Measurements from ENCODE around the gene TNPO3.
"Not testable (repeated sequence)": the region's sequence is repeated elsewhere in the genome, so short reads cannot be mapped to it uniquely, and the experiment has no call there.

TNPO3 gene

GRCh38 chr7:128961030-128961659 is 93.8 kb downstream of the TNPO3 start:
- no peak for DNase-seq (ENCODE audit: low read depth)

DNA sequence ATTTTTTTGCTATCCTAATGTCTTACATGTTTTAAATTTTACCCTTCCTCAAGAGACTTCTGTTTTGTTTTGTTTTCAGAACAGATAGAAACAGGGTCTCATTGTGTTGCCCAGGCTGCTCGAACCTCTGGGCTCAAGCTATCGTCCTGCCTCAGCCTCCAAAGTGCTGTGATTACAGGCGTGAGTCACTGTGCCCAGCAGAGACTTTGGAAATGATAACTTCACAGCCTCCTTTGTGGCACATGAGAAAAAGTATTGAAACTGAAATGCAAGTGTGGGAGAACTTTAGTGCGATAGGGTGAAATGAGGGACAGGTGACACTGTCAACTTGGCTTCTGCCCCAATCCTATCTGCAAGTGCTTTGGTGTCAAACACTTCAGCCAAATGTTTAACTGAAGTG is 95.6 kb downstream of the TNPO3 start:
- no peak for DNase-seq (ENCODE audit: low read depth)

- DNase-seq (ENCODE audit: low read depth), result no peak
These were observed 98.9 kb downstream of the TNPO3 start for GRCh38 chr7:128955981-128956380.

GRCh38 chr7:128954830-128955802 is 99.8 kb downstream of the TNPO3 start:
- DNase-seq (ENCODE audit: low read depth), result no peak

GRCh38 chr7:128954150-128954549 is 100.8 kb downstream of the TNPO3 start:
- DNase-seq (ENCODE audit: low read depth), result no peak

DNA sequence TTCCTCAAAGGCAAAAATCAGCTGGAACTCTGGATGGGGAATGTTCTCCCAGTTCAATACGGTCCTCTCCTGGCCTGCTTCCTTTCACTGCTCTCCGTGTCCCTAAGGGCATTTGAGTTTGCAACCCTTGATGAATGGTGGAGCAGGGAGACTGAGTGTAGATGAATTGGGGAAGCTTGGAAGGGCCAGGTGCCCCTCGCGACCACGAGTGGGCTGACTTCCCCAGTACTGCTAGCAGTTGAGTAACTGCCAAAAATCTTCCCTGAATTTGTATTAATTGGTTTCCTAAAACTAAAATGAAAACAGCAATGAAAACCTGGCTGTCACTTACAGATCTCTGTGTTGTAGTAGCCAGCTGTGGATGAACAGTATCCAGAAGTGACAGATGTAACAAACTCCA is 103.6 kb downstream of the TNPO3 start:
- no peak for DNase-seq (ENCODE audit: low read depth)

GRCh38 chr7:128948976-128949760 is 105.7 kb downstream of the TNPO3 start:
- no peak for DNase-seq (ENCODE audit: low read depth)

GRCh38 chr7:128948312-128948973 is 106.5 kb downstream of the TNPO3 start:
- DNase-seq (ENCODE audit: low read depth), result no peak

GRCh38 chr7:128947854-128948253 is 107.1 kb downstream of the TNPO3 start:
- DNase-seq (ENCODE audit: low read depth), result no peak

DNA sequence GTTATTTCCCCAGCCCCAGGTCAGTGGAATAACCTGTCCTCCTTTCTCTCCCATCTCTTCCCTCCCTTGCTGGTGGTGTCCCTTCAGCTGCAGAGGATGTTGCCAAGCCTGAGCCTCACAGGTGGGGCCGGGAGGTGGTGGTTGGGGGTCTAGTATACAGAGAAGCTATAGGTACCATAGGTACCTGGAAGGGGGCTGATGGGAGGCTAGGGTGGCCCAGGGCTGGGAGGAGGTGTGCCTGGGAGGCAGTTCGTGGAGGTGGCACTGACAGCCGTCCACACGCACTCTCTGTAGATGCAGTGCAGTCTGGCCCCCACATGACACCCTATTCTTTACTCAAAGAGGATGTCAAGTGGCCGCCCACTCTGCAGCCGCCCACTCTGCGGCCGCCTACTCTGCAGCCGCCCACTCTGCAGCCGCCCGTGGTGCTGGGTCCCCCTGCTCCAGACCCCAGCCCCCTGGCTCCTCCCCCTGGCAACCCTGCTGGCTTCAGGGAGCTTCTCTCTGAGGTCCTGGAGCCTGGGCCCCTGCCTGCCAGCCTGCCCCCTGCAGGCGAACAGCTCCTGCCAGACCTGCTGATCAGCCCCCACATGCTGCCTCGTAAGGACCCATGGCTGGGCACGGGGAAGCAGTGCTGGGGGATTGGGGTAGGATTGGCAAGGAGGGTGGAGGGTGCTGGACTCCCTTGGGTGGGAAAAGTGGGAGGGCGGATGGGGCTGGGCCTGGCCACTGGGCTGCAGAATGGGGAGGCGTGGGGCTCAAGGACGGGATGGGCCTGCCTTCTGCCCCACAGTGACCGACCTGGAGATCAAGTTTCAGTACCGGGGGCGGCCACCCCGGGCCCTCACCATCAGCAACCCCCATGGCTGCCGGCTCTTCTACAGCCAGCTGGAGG is 107.7 kb downstream of the TNPO3 start:
- no peak for DNase-seq (ENCODE audit: low read depth)

DNA sequence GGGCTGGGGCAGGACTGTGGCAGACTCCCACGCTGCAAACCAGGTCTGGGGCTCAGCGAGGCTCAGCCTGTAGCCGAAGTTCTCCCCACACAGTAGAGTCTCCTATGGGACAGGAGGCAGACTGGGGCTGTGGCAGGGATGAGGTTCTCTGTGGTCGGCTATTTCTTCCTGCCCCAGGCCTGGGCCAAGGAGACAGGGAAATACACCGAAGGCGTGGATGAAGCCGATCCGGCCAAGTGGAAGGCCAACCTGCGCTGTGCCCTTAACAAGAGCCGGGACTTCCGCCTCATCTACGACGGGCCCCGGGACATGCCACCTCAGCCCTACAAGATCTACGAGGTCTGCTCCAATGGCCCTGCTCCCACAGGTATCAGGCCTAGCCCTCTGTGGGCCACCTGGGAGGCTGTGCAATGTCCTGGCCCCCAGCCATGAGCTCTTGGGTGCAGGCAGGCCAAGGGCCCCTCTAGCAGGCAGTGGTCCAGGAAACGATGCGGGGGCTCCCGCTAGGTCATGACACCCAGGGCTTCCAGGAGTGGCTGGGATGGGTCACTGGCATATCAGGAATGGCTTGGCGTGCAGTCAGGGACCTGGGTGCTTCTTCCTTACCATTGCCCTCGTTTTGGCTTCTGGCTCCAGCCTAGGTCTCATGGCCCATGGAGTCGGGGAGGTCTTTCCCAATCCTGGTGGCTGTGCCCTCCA is 109.1 kb downstream of the TNPO3 start:
- DNase-seq (ENCODE audit: low read depth), result no peak

- DNase-seq (ENCODE audit: low read depth), result no peak
These were observed 110.2 kb downstream of the TNPO3 start for GRCh38 chr7:128944487-128945236.

GRCh38 chr7:128943251-128943650 is 111.7 kb downstream of the TNPO3 start:
- DNase-seq (ENCODE audit: low read depth), result not testable (repeated sequence)

DNA sequence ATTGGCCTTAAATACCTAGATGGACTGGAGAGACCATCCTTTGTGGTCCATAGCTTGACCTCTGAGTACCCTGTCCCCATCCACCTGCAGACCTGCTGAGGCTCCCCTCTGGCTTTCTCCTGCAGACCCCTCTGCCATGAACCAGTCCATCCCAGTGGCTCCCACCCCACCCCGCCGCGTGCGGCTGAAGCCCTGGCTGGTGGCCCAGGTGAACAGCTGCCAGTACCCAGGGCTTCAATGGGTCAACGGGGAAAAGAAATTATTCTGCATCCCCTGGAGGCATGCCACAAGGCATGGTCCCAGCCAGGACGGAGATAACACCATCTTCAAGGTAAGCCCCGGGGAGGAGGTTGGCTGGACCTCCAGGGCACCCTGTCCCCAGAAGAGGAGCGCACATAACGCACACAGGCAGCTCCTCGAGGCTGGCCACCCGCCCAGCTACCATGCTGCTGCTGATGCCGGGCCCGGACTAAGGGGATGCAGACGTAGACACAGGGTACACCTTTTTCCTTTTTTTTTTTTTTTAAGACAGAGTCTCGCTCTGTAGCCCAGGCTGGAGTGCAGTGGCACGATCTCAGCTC is 112.9 kb downstream of the TNPO3 start:
- DNase-seq (ENCODE audit: low read depth), result no peak

GRCh38 chr7:128941323-128941890 is 113.5 kb downstream of the TNPO3 start:
- no peak for DNase-seq (ENCODE audit: low read depth)

- DNase-seq (ENCODE audit: low read depth), result no peak
These were observed 114.2 kb downstream of the TNPO3 start for GRCh38 chr7:128940494-128941322.

- DNase-seq (ENCODE audit: low read depth), result no peak
These were observed 115.0 kb downstream of the TNPO3 start for GRCh38 chr7:128939861-128940410.

Measured in activated T-cell treated with anti-CD3 and anti-CD28 coated beads for 48 hours (primary cell).